Posterior vena cava (tissue), 2 donors: ENCODE measurements around the gene PCYT1A. TPM values are rescaled to one million over a fixed set of nuclear protein-coding genes. Genes with fewer than 3 reads are reported as not detected.
A peak's percentile ranks its signal among the peaks of the same experiment; 100 is the strongest.
"Not testable (repeated sequence)": the region's sequence is repeated elsewhere in the genome, so short reads cannot be mapped to it uniquely, and the experiment has no call there.

ENCODE experiments used
- DNase-seq: peaks from one replicate; pipeline ENCODE4 v3.0.0-alpha.2; 2020; ENCODE audit warnings: low spot score
- intact Hi-C, 2 donors: fragments of 100-400 bp; cut with DNase I; formaldehyde crosslinking; loops; one replicate each; pipeline versions ENCODE4 v1.14.1 to v1.14.2; 2022 to 2023
- total RNA-seq, 2 donors: library from RNA; stranded (reverse); fragmentation: NEBNext Ultra II Directional; extraction: Animal tissue kit (Norgen Biotek cat#: 25700); gene quantifications; one replicate each; pipeline ENCODE4 v1.2.1, GENCODE V29; 2021
- donor health status: DM: yes; HTN: yes; CAD: no.
- donor health status: DM: yes; HTN: yes; CAD: no.

Gene PCYT1A
- total RNA-seq, 2 donors from 2014 or later: 62.9 to 64.9 TPM

- intact Hi-C loops: no loop called here
- DNase-seq: no peak
Measured at GRCh38 chr3:196246612-196247308, 40.8 kb downstream of the PCYT1A start.

DNA sequence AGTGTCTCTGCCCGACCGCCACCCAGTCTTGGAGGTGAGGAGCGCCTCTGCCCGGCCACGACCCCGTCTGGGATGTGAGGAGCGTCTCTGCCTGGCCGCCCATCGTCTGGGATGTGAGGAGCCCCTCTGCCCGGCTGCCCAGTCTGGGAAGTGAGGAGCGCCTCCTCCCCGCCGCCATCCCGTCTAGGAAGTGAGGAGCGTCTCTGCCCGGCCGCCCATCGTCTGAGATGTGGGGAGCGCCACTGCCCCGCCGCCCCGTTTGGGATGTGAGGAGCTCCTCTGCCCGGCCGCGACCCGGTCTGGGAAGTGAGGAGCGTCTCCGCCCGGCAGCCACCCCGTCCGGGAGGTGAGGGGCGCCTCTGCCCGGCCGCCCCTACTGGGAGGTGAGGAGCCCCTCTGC is 43.4 kb downstream of the PCYT1A start:
- DNase-seq, intact Hi-C loops: not testable (repeated sequence)

DNA sequence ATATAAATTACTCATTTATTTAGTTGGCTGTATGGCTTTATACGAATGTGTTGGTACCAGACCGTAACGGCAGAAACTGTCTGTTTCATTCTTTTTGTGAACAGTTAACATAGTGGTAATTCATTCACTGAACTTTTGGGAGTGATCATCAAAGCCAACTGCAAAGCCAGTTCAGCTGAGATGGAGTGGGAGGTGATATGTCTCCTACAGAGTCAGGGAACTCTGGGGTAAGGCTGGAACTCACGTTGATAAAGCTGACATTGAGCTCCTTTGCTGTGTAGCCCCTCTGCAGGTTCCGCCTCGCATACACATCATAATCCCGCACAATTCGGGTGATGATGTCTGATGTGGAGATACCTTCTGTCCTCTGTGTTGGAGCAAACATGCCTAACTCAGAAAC is 45.8 kb downstream of the PCYT1A start:
- DNase-seq: no peak
- intact Hi-C loops: no loop called here

- intact Hi-C loops: no loop called here
- DNase-seq: no peak
Measured at GRCh38 chr3:196240424-196240823, 47.1 kb downstream of the PCYT1A start.

- DNase-seq: no peak
- intact Hi-C loops: no loop called here
Measured at GRCh38 chr3:196238612-196239560, 48.6 kb downstream of the PCYT1A start.

GRCh38 chr3:196237203-196237602 is 50.3 kb downstream of the PCYT1A start:
- intact Hi-C loops: no loop called here
- no peak for DNase-seq

DNA sequence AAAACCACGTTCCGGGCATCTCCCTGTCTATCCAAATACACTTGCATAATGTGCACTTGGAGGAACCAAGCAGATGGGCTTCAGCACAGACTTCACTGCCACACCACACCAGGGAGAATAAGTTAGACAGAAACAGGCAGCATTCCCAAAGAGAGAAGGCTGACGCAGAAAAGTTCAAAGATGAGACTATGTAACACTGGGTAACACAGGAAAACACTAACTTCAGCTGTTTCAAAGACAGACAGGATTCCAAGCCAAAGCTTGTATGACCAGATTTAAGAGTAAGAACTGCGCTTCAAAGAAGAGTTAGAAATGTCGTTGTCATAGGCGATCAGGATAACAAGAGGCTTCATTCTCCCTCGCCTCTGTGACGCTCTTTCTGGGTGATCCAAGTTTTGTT is 51.3 kb downstream of the PCYT1A start:
- no peak for DNase-seq
- intact Hi-C loops: no loop called here

- peak; percentile 90 for DNase-seq
- intact Hi-C loops: no loop called here
Measured at GRCh38 chr3:196235452-196236122, 51.9 kb downstream of the PCYT1A start.

- intact Hi-C loops: no loop called here
- no peak for DNase-seq
Measured at GRCh38 chr3:196232882-196233251, 54.7 kb downstream of the PCYT1A start.

DNA sequence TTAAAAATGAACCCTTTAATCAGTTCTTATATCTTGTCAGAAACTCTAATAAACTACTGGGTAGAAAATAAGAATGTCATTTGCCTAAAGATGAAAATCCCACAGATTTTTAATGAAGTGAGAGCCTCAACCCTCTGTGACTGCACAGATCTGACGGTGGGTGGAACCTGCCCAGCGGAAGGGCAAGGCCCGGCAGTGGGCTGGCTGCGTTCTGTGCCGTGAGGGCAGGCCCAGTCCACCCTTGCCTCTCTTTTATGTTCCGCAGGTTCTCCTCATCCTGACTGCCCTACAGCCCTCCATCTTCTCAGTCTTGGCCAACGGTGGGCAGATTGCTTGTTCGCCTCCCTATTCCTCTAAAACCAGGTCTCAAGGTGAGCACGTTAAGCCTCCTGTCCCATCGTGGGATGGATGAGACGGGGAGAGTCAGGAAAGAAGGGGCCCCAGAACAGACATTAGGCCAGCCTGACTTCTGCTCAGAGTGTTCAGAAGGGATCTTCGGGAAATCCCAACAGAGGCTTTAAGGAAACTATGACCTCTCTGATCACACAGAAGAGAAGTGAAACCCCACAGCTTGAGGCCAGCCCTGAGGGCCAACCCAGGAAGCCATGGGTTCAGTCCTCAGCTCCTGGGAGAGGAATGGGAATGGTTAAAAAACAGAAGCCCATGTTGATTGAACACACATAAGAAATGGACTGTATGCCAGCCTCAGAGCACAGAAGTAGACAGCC is 55.2 kb downstream of the PCYT1A start:
- intact Hi-C loops: no loop called here
- DNase-seq: no peak

DNA sequence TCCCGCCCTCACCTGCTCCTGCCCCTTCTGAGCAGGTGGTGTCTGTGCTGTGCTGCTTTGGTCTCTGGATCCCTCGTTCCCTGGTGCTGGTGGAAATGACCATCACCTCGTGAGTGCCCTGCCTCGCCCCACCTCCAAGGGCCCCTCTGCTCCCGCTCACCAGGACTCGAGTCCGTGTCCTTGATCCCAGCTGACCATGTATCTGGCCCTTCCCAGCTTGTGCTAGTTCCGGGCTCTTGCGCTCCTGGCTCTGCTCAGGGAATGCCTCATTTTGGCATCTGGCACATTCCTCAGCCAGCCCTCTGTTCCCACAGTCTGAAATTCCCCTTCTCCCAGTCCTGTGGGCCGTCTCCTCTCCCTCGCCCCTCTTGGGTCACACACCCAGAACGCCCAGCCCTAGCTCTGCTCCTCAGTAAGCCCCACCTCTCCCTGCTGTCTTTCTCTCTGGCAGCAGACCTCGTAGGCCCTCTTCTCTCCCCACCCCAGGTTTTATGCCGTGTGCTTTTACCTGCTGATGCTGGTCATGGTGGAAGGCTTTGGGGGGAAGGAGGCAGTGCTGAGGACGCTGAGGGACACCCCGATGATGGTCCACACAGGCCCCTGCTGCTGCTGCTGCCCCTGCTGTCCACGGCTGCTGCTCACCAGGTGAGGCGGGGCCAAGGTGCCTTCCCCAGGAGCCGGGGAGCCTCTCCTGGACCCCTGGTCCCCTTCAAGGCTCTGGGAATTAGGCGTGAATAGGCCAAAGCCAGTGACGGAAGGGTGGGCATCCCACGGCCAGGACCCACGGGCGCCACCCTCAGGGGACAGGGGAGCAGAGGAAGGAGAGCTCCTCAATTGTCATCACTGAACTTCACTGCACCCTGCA is 59.7 kb downstream of the PCYT1A start:
- intact Hi-C loops: no loop called here

DNA sequence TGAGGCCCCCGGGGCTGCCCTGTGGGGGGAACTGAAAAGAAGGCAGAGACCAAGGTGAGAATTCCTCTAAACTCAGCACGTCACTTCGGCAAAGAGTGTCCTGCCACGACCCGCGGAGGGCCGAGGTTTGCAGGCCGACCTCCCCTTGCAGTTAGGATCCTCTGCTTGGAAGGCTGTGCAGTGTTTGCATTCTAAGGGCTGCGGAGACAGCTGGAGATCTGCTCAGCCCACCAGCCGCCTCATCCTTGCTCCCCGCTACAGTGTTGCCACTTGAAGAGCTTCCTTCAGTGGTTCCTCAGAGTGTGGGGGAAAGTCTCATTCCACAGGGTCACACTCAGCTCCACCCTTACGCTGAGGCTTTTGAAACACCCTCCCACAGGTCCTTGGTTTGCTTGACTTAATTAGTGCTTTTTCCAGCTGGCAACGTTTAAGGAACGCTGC is 60.4 kb downstream of the PCYT1A start:
- DNase-seq: peak; percentile 58
- intact Hi-C loops: no loop called here

More for the DNA sequence above, 59.7 kb downstream of the PCYT1A start:
- peak; percentile 71 for DNase-seq

DNA sequence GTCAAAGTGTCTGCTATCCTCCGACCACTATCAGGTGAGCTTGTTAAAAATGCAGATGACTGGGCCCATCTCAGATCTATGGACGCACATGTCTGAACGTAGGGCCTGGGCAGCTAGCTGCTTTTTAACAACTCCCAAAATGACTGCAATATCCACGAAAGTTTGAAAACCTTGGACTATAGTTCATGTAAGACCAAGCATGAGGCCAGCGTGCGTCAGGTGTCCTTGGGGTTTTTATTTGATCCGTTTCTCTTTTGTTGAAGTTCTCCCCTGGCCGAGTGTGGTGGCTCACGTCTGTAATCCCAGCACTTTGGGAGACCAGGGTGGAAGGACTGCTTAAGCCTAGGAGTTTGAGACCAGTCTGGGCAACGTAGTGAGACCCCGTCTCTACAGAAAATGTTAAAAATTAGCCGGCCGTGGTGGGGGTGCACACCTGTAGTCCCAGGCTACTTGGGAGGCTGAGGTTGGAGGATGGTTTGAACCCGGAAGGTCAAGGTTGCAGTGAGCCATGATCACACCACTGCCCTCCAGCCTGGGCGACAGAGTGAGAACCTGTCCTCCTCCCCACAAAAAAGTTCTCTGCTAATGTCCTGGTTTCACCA is 61.7 kb downstream of the PCYT1A start:
- DNase-seq: peak; percentile 36
- intact Hi-C loops: no loop called here

- DNase-seq: peak; percentile 62
- intact Hi-C loops: no loop called here
Measured at GRCh38 chr3:196225086-196225485, 62.4 kb downstream of the PCYT1A start.

DNA sequence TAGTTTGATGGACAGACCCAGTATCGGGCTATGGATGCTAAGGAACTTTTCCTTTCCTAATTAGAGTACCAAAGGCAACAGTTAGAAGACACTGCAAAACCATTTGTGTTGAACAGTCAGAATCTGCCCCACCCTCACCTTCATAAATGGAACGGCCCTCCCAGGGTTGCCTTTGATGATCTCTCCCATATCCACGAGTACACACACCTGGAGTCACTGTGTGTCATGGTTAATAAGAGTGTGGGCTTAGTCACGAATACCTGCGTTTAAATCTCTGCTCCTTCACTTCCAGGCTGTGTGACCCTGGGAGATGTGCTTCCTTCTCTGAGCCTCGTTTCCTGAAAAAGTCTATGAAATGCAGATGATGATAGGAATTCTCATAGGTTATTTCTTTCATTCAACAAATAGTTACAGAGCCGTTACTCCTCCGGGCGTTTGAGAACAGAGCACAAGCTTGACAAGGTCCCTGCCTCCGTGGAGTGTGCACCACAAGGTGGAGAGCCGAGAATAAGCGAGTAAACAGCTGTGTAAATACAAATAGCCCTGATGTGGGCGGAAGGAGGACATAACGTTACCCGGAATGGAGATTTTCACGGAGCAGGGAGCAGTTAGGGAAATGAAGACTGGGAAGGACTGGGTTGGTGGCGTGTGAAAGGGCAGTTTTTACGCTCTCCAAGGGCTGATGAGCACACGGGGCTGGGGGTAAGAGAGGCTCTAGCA is 64.5 kb downstream of the PCYT1A start:
- intact Hi-C loops: no loop called here

GRCh38 chr3:196220991-196221390 is 66.5 kb downstream of the PCYT1A start:
- peak; percentile 40 for DNase-seq
- intact Hi-C loops: no loop called here

More for the DNA sequence above, 64.5 kb downstream of the PCYT1A start:
- peak; percentile 49 for DNase-seq

- peak; percentile 80 for DNase-seq
- intact Hi-C loops: no loop called here
Measured at GRCh38 chr3:196220587-196220986, 66.9 kb downstream of the PCYT1A start.
